ENCODE measurements around the gene SPX. TPM values are rescaled to one million over a fixed set of nuclear protein-coding genes. Genes with fewer than 3 reads are reported as not detected.

The SPX gene
- total and polyA plus RNA-seq, 2 donors (not counting 3 experiments of a cell fraction or from before 2014, with no cell fraction given) = 0.06 TPM; not detected in 1

- DNase-seq (ENCODE audit: low read depth, low spot score) = no peak
- H3K4me1 ChIP-seq (ENCODE audit: control insufficient read depth, extremely low read depth, insufficient read depth, low read length) = no peaks in the 10 kb centered on the region
- no TSS peak for BruUV-seq (replicated peaks)
- H3K4me3 ChIP-seq (replicated peaks in 1 of 3; ENCODE audit: insufficient read depth in 1 of 3, low read depth in 1 of 3, low read length in 3 of 3) = no peak overlapping the region
- H3K79me2 ChIP-seq (ENCODE audit: control insufficient read depth, insufficient read depth, low read length) = peaks cover 42% of the 10 kb centered on the region
- CTCF ChIA-PET = no interaction called here
- TF ChIP-seq JUN (IDR thresholded peaks at IDR 0.05; ENCODE audit: borderline replicate concordance, insufficient read depth, insufficient read length, low read depth) = no peak
- no peak for TF ChIP-seq MAX (IDR thresholded peaks at IDR 0.05; ENCODE audit: insufficient read depth, insufficient read length)
- no peak for TF ChIP-seq POLR2A (IDR thresholded peaks at IDR 0.05; ENCODE audit: low read depth, low read length)
- no peak for TF ChIP-seq MYC (IDR thresholded peaks at IDR 0.05; ENCODE audit: low read depth, low read length)
- no peak for TF ChIP-seq EZH2 (IDR thresholded peaks at IDR 0.05; ENCODE audit: borderline replicate concordance, low read depth, low read length, severe bottlenecking)
- TF ChIP-seq POLR2AphosphoS5 (IDR thresholded peaks at IDR 0.05; ENCODE audit: insufficient read depth, low read depth, low read length) = no peak
- no peak for TF ChIP-seq CTCF (IDR thresholded peaks at IDR 0.05; ENCODE audit: extremely low read depth in 1 of 2, insufficient read depth in 1 of 2, low read depth in 1 of 2, low read length in 2 of 2)
- no peak for TF ChIP-seq FOS (IDR thresholded peaks at IDR 0.05; ENCODE audit: borderline replicate concordance, insufficient read depth, low read length)
- TF ChIP-seq GATA2 (IDR thresholded peaks at IDR 0.05; ENCODE audit: insufficient read depth, insufficient read length, low read depth, low read length) = no peak
- POLR2A ChIA-PET = no interaction called here
- intact Hi-C loops (cut with micrococcal nuclease) = no loop called here
- FAIRE-seq = no peak
- H3K9me3 ChIP-seq (replicated peaks; ENCODE audit: control insufficient read depth, insufficient read depth, low read length) = no peaks in the 10 kb centered on the region
- H3K27me3 ChIP-seq (ENCODE audit: control insufficient read depth in 2 of 2, insufficient read depth in 2 of 2, low read length in 2 of 2) = no peaks in the 10 kb centered on the region
- H3K9ac ChIP-seq (replicated peaks; ENCODE audit: extremely low read depth, insufficient read depth, low read length) = no peak overlapping the region
- H4K20me1 ChIP-seq (replicated peaks; ENCODE audit: control insufficient read depth, extremely low read depth, insufficient read depth, low read length) = no peaks in the 10 kb centered on the region
- H3K36me3 ChIP-seq (ENCODE audit: control insufficient read depth in 2 of 2, extremely low read depth in 1 of 2, insufficient read depth in 2 of 2, low read length in 2 of 2) = peaks cover 11 to 17% of the 10 kb centered on the region in 2 experiments
- H3K27ac ChIP-seq (ENCODE audit: insufficient read depth, low read depth, low read length) = no peak overlapping the region
- no peaks in the 10 kb centered on the region for H3K9me1 ChIP-seq (replicated peaks; ENCODE audit: control insufficient read depth, extremely low read depth, insufficient read depth, low read length)
- dilution Hi-C loops (cut with MboI; ENCODE audit: extremely low pct_ligation_motif_present, low sequenced_read_pairs) = no loop called here
- no peak overlapping the region for H2AFZ ChIP-seq (ENCODE audit: low read depth, low read length)
- no peak overlapping the region for H3K4me2 ChIP-seq (ENCODE audit: insufficient read depth, low read length)
Observed at GRCh38 chr12:21509768-21510167, 16.3 kb upstream of the SPX start.

Data from endothelial cell of umbilical vein (primary cell).